GOT3 (cell line): ENCODE measurements around the gene SCAPER.
"Not testable (repeated sequence)": the region's sequence is repeated elsewhere in the genome, so short reads cannot be mapped to it uniquely, and the experiment has no call there.

Source experiments
- DNase-seq: peaks from one replicate; lab custom pipeline; 2025; ENCODE audit warnings: mixed read lengths; lab: John Stamatoyannopoulos, UW

SCAPER gene

DNA sequence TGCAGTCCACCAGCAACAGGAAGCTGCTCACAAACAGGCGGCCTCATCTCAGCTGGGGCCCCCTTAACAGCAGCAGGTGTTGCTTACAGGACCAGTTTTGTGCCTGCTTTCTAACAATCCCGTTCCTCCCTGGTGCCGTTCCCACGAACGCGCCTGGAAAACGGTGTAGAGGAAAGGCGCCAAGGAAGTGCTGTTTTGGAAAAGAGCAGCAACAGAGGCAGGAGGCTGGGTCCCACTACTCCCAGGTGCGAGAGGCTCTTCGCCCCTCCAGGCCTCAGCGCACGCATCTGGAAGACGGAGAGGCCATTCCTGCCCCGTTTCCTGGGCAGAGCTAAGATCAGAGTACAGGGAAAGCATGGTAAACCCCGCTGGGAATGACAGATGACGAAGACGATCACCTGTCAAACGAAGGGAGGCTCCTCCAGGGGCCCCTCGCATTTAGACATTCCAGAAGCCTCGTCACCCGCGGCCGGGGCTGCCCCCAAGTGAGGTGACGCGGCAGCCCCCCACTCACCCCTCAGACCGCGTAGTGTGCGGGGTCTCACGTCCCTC is 603 bp downstream of the SCAPER start:
- DNase-seq, result no peak

DNA sequence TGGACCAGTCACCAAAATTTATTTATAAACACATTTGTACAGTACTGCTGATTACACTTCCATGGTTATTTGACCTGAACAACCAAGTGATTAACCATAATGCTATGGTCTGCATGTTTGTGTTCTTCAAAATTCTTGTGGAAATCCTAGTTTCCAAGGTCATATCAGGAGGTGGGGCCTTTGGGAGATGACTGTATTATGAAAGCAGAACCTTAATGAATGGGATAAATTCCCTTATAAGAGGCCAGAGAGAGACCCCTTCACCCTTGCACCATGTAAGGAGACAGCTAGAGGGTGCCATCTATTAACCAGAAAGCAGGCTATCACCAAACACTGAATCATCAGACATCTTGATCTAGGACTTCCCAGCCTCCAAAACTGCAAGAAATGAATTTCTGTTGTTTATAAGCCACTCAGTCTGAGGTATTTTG is 1.9 kb downstream of the SCAPER start:
- DNase-seq, result no peak

DNA sequence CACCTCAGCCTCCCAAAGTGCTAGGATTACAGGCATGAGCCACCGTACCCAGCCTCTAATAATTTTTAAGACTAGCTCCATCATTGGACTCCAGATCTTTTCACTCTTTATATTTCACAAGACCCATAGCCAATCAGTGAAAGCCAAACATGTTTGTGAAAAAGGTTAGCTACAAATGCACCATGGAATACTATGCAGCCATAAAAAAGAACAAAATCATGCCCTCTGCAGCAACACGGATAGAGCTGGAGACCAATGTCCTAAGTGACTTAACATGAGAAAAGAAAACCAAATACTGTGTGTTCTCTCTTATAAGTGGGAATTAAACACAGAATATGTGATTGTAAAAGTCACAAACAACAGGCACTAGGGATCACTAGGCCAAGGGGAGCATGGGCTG is 3.2 kb downstream of the SCAPER start:
- DNase-seq, result no peak

DNA sequence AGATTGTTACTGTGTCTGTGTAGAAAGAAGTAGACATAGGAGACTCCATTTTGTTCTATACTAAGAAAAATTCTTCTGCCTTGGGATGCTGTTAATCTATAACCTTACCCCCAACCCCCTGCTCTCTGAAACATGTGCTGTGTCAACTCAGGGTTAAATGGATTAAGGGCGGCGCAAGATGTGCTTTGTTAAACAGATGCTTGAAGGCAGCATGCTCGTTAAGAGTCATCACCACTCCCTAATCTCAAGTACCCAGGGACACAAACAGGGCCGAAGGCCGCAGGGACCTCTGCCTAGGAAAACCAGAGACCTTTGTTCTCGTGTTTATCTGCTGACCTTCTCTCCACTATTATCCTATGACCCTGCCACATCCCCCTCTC is 5.2 kb downstream of the SCAPER start:
- not testable (repeated sequence) for DNase-seq

DNA sequence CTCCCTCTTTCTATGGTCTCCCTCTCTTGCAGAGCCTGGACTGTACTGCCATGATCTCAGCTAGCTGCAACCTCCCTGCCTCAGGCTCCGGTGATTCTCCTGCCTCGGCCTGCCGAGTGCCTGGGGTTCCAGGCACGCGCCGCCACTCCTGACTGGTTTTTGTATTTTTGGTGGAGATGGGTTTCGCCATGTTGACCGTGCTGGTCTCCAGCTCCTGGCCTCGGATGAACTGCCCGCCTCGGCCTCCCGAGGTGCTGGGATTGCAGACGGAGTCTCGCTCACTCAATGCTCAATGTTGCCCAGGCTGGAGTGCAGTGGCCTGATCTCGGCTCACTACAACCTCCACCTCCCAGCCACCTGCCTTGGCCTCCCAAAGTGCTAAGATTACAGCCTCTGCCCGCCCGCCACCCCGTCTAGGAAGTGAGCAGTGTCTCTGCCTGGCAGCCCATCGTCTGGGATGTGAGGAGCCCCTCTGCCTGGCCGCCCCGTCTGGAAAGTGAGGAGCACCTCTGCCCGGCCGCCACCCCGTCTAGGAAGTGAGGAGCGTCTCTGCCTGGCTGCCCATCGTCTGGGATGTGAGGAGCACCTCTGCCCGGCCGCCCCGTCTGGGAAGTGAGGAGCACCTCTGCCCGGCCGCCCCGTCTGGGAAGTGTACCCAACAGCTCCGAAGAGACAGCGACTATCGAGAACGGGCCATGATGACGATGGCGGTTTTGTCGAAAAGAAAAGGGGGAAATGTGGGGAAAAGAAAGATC is 5.8 kb downstream of the SCAPER start:
- DNase-seq, result not testable (repeated sequence)

DNA sequence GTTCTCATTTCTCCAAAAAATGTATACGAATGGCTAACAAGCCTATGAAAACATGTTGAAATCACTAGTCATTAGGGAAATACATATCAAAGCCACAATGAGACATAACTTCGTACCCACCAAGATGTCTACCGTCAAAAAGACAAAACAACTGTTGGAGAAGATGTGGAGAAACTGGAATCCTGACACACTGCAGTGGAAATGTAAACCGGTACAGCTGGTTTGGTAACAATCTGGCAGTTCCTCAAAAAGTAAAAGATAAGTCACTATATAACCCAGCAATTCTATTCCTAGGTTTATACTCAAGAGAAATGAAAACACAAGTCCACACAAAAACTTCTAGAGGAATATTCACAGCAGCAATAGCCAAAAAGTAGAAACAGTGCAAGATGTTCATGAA is 7.0 kb downstream of the SCAPER start:
- no peak for DNase-seq

DNA sequence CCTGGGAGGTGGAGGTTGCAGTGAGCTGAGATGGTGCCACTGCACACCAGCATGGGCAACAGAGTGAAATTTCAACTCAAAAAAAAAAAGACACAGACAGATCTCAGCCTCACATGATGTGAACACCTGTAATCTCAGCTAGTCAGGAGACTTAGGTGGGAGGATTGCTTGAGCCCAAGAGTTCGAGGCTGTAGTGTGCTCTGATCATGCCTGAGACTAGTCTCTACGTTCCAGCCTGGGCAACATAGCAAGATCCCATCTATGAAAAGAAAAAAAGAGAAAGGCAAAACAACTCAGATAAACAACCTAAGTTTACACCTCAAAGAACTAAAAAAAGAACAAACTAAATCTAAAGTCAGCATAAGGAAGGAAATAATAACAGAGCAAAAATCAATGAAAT is 11.0 kb downstream of the SCAPER start:
- no peak for DNase-seq

DNA sequence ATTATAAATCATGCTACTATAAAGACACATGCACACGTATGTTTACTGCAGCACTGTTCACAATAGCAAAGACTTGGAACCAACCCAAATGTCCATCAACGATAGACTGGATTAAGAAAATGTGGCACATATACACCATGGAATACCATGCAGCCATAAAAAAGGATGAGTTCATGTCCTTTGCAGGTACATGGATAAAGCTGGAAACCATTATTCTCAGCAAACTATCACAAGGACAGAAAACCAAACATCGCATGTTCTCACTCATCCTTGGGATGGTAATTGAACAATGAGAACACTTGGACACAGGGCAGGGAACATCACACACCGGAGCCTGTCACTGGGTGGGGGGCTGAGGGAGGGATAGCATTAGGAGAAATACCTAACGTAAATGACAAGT is 12.3 kb downstream of the SCAPER start:
- DNase-seq, result not testable (repeated sequence)

DNA sequence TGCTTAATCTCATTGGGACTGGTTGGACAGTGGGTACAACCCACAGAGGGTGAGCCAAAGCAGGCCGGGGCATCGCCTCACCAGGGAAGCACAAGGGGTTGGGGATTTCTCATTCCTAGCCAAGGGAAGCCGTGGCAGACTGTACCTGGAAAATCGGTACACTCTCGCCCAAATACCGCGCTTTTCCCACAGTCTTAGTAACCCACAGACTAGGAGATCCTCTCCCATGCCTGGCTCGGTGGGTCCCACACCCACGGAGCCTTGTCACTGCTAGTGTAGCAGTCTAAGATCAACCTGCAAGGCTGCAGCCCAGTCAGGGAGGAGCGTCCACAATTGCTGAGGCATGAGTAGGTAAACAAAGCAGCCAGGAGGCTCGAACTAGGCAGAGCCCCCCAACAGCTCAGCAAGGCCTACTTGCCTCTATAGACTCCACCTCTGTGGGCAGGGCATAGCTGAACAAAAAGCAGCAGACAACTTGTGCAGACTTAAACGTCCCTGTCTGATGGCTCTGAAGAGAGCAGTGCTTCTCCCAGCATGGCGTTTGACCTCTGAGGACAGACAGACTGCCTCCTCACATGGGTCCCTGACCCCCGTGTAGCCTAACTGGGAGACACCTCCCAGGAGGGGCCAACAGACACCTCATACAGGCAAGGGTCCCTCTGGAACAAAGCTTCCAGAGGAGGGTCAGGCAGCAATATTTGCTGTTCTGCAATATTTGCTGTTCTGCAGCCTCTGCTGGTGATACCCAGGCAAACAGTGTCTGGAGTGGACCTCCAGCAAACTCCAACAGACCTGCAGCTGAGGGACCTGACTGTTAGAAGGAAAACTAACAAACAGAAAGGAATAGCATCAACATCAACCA is 17.6 kb downstream of the SCAPER start:
- not testable (repeated sequence) for DNase-seq

DNA sequence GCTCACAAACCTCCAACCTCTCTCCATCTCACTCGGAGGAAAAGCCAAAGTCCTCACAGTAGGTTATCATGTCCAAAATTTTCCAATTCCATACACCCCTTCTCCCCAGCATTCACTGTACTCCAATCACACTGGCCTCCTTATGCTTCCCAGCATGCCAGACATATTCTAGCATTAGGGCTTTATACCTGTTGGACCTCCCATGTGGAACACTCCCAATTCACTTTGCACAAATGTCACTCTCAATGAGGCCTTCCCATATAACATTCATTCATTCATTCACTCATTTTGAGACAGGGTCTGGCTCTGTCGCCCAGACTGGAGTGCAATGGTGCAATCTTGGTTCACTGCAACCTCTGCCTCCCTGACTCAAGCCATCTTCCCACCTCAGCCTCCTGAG is 19.9 kb downstream of the SCAPER start:
- DNase-seq, result no peak

DNA sequence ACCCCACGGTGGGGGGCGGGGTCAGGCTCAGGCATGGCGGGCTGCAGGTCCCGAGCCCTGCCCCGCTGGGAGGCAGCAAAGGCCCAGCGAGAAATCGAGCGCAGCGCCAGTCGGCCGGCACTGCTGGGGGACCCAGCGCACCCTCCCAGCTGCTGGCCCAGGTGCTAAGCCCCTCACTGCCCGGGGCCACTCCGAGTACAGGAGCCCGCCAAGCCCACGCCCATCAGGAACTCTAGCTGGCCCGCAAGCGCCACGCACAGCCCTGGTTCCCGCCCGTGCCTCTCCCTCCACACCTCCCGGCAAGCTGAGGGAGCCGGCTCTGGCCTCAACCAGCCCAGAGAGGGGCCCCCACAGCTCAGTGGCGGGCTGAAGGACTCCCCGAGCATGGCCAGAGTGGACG is 29.2 kb downstream of the SCAPER start:
- no peak for DNase-seq

DNA sequence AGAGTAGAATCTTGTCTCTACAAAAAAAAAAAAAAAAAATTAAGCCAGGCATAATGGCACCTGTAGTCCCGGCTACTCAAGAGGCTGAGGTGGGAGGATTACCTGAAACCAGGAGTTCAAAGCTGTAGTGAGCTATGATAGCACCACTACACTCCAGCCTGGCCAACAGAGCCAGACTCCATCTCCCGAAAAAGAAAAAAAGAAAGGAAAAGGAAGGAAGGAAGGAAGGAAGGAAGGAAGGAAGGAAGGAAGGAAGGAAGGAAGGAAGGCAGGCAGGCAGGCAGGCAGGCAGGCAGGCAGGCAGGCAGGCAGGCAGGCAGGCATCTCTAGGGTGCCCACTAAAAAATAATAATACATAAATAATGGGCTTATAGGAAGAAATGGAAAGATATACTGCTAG is 32.1 kb downstream of the SCAPER start:
- DNase-seq, result not testable (repeated sequence)

DNA sequence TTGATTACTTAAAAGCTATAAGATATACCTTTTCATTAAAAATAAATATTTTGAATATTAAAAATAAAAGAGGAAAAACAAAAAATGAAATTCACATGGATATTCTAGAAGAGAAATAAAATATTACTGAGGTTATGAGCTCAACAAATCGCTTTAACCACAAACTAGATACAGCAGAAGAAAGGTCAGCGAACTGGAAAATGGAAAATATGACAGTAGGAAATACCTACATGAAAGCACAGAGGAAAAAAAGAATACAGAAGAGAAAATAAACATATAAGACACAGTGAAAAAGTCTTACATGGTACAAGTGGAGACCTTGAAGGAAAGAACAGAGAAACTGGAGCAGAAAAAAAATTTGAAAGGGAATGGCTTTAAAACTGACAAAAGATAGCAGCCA is 33.2 kb downstream of the SCAPER start:
- DNase-seq, result no peak

DNA sequence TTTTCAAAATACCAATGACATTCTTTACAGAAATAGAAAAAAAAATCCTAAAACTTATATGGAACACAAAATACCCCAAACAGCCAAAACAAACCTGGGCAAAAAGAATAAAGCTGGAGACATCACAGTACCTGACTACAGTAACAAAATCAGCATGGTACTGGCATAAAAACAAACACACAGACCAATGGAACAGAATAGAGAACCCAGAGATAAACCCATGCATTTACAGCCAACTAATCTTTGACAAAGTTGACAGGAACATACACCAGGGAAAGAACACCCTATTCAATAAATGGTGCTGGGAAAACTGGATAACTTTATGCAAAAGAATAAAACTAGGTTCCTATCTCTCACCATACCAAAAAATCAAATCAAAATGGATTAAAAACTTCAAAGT is 36.4 kb downstream of the SCAPER start:
- DNase-seq, result no peak

DNA sequence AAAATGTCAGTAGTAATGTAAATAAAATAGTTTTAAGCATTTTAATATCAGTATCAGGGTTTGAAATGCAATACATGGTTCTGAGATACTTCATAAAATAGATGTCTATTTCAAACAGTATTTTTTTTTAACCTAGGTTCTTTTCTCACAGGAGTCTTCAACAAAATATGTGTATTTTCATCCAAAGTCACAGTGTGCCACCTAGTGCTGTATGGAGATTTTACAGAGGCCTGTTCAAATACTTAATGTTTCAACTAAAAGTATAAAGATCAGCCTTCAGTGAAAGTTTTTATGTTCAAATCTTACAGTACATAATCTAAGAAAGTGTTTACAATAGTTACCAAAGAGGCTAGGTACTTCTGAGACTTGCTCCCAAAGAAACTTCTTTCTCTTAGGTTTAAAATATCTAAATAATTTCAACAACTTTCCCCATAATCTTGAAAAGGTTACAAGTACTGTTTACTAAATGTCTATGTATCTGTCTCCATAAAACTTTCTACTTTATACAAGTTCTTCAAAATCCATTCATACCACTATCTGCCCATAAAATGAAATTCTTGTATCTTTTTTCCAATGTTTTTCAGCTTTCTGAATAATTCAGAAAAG is 38.3 kb downstream of the SCAPER start:
- no peak for DNase-seq

DNA sequence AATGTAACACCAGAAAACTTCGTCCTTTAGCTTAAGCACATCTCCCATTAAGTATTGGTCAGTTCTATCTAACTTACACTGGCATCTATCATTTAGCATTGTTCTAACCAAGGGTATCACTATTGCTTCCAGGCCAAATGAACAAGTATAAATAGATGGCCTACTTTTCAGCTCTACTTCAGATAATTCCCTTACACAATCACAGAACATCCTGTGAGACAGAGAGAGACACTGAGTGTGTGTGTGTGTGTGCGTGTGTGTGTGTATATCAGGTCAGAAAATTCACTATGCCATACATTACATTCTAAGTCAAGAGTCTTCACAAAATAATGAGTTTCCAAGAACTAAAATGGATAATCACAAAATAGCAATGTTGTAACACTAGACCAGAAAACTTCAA is 39.1 kb downstream of the SCAPER start:
- DNase-seq, result no peak

DNA sequence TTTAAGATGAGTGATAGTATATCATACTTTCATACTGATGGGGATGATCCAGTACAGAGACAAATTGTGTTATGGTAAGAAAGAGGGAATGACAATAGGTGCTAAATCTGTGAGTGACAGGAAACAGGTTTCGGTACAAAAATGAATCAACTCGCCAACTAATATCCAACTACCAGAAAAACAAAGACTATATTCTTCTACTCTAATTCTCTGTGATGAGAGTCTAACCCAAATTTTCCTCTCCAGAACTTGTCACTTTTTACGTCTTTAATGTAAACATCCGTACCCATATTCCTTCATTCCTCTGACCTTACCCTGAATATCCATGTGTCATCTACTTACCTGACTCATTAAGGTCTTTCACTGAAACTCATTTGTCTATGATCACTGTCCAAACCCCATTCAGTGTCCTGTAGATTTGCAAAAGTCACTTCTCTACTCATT is 39.6 kb downstream of the SCAPER start:
- no peak for DNase-seq

DNA sequence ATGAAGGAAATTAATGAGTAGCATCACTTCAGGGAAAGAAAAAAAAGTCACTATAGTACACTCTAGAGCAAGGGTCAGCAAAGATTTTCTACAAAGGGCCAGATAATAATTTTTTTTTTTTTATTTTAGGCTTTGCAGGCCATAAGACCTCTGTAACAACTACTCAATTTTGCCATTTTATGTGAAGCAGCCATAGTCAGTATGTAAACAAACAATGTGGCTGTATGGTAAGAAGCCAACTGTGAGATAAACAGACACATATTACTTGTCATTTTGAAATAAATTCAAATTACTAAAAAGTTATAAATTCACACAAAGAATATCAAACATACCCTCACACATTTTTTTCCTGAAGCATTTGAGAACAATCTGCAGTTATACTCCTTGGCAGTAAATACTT is 40.6 kb downstream of the SCAPER start:
- no peak for DNase-seq

DNA sequence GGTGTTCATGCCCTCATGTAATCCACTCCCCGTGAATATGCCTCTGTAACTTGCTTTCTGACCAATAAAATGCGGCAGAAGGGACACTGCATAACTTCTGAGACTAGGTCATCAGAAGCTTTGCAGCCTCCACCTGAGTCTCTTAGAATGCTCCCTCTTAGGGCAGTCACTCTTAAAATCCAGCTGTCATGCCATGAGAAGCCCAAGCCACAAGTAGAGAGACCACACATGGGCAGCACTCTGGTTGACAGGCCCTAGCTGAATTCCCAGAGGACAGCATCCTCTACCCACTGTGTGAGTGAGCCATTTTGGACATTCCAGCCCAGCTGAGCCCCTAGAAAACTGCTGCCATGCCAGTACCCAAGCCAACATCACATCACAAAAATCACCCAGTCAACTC is 41.4 kb downstream of the SCAPER start:
- DNase-seq, result no peak

DNA sequence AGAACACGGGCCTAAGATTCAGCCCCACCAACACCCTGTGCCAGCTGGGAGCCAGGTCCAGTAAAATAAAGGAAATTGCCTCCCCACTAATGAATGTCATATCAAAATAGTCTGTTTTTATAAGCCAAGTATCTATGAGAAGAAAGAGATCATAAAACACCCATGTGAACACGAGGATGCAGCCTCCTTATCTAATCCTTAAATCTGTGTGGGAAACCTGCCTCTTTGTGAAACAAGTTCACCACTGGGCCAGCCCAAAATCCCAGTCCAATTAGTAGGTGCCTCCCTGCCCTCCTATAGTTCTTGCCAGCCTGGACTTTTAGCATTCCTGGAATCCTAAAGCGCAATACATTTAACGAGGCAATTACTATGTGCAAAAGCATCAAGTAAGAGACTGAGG is 42.0 kb downstream of the SCAPER start:
- no peak for DNase-seq

DNA sequence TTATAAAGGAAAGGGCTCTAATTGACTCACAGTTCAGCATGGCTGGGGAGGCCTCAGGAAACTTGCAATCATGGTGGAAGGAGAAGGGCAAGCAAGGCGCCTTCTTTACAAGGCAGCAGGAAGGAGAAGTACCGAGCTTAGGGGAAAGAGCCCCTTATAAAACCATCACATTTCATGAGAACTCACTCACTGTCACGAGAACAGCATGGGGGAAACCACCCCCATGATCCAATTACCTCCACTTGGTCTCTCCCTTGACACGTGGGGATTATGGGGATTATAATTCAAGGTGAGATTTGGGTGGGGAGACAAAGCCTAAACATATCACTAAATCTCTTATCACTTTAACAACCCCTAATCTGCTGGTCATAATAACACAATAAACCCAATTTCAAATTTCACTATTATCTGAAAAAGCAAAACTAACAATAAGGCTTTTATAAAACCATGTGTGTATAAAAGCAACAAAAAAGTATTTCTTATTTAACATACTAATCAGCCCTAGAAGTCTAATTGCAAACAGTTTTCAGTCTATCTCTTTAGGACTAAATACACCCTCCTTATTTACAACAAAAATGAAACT is 43.2 kb downstream of the SCAPER start:
- no peak for DNase-seq

DNA sequence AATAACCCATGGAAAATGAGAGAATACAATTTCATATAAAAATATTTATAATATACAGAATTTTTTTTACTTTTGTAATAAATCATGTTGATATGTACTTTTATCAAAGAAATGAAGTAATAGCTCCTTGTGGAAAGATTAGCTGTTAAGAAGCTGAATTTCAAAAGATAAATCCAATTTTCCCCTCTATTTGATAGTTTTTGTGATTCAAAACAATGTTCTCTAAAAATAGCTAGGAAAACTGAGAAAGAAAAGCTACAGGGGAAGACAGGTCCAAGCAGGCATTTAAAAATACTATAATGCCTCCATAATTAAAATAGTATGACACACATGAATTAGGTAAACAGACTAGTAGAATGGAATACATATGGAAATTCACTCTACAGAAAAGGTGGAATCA is 44.9 kb downstream of the SCAPER start:
- DNase-seq, result no peak
